Gastrocnemius medialis (tissue), 4 donors: ENCODE data around the gene CITED4.

Experiments
- CTCF ChIP-seq, 5 experiments: fragments of 450-650 bp in 3 of 5; fragments of 200-600 bp in 2 of 5; sonication (generic) in 2 of 5; IDR thresholded peaks in 4 of 5; conservative IDR thresholded peaks in 1 of 5; 1 replicate in 4 of 5; 2 replicates in 1 of 5; pipeline ENCODE4 v1.5.1; 2016 to 2019; ENCODE audit warnings: antibody characterized with exemption in 5 of 5, mild to moderate bottlenecking in 3 of 5, moderate library complexity in 3 of 5
- POLR2A ChIP-seq, 2 donors: fragments of 450-650 bp; IDR thresholded peaks; one replicate each; pipeline ENCODE4 v1.6.1; 2017; ENCODE audit warnings: antibody characterized with exemption in 2 of 2, mild to moderate bottlenecking in 2 of 2, moderate library complexity in 2 of 2

- TF ChIP-seq POLR2A (IDR thresholded peaks at IDR 0.05) (no peak), CTCF (IDR thresholded peaks at IDR 0.05 in 4 of 5, conservative IDR thresholded peaks at IDR 0.05 in 1 of 5) (no peak)
Measured at GRCh38 chr1:40887652-40888051, 25.5 kb upstream of the CITED4 start.
